AG10803 (cell line): Measurements from ENCODE around the gene GPR78.

Source experiments
- DNase-seq: peaks from one replicate; pipeline ENCODE4 v3.0.0; 2010; ENCODE audit warnings: low read depth
- H3K4me3 ChIP-seq: 2 replicates; pipeline ENCODE4 v1.5.1; 2011; ENCODE audit warnings: mild to moderate bottlenecking, low read length, control low read depth
- CTCF ChIP-seq: conservative IDR thresholded peaks from 2 replicates; pipeline ENCODE4 v1.5.1; 2011; ENCODE audit warnings: mild to moderate bottlenecking, low read length, control low read depth, inconsistent platforms

The GPR78 gene, protein sequence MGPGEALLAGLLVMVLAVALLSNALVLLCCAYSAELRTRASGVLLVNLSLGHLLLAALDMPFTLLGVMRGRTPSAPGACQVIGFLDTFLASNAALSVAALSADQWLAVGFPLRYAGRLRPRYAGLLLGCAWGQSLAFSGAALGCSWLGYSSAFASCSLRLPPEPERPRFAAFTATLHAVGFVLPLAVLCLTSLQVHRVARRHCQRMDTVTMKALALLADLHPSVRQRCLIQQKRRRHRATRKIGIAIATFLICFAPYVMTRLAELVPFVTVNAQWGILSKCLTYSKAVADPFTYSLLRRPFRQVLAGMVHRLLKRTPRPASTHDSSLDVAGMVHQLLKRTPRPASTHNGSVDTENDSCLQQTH

GRCh38 chr4:8580321-8581093 is at the start of gene GPR78:
Gene GPR78 (plus strand): TSS chr4:8580392. CDS start chr4:8580983, 591 bp downstream.
- DNase-seq, result peak; percentile 22
- TF ChIP-seq CTCF, result no peak
- H3K4me3 ChIP-seq, result no peak within 1 kb of the TSS

DNA sequence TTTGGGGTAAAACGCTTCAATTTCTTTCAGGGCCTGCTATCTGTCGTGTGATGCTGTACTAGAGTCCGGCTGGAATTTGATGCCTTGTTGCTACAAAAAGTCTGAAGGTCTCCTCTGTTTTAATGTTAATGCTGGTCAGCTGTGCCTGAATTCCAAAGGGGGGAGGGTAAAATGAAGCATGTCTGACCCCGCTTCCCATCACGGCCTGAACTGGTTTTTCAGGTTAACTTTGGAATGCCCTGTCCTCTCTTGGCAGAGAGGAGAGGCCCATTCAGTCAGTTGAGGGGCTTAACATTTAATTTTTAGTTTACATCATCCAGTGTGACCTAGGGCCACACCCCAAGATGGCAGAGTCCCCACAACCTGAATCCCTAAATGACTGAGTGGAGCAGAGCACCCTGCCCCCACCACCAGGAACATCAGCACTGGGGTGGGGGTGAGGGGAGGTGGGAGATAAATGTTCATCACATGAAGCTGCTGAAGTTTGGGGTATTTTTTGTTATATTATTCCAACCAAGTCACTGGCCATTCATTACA is 47.9 kb upstream of the GPR78 start:
- no peak for DNase-seq
- no peak for TF ChIP-seq CTCF
- H3K4me3 ChIP-seq, result no peak overlapping the region

- TF ChIP-seq CTCF, result no peak
- no peak overlapping the region for H3K4me3 ChIP-seq
- DNase-seq, result no peak
Observed at GRCh38 chr4:8533274-8533865, 46.8 kb upstream of the GPR78 start.

- no peak overlapping the region for H3K4me3 ChIP-seq
- TF ChIP-seq CTCF, result no peak
- peak; percentile 37 for DNase-seq
Observed at GRCh38 chr4:8534129-8534528, 46.1 kb upstream of the GPR78 start.

GRCh38 chr4:8534611-8535010 is 45.6 kb upstream of the GPR78 start:
- no peak for TF ChIP-seq CTCF
- no peak overlapping the region for H3K4me3 ChIP-seq

DNA sequence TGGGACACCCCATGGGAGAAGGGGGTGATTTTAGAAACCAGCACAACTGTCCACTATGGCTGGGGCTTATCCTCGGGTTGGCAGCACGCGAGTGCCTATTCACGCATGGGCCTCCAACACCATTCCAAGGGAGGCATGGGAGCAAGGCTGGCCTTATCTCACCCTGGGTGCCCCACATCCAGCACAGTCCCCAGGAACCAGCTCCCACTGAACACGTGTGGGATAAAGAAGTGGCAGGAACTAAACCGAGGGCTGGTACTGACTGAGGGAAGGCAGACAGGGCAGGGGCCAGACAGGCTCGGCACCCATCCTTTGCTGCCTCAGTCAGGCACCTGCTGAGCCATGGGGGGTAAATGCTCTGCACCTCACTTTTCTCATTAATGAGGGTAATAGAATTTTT is 43.7 kb upstream of the GPR78 start:
- no peak for DNase-seq
- TF ChIP-seq CTCF, result no peak
- H3K4me3 ChIP-seq, result no peak overlapping the region

More at GRCh38 chr4:8534611-8535010, 45.6 kb upstream of the GPR78 start:
- DNase-seq, result no peak
